Suprapubic skin (tissue), 4 donors: ENCODE data around the gene ACER3.

Experiments
- CTCF ChIP-seq, 2 donors: fragments of 200-600 bp in 1 of 2; fragments of 450-650 bp in 1 of 2; sonication (generic) in 1 of 2; IDR thresholded peaks; one replicate each; pipeline ENCODE4 v1.5.1; 2016 to 2019; ENCODE audit warnings: antibody characterized with exemption in 2 of 2, mild to moderate bottlenecking in 1 of 2, moderate library complexity in 1 of 2
- EP300 ChIP-seq: sonication (generic); formaldehyde crosslinking; IDR thresholded peaks from one replicate; pipeline ENCODE4 v1.6.1; 2017; ENCODE audit warnings: antibody characterized with exemption
- POLR2A ChIP-seq, 2 donors: fragments of 450-650 bp; IDR thresholded peaks; one replicate each; pipeline ENCODE4 v1.6.1; 2017; ENCODE audit warnings: antibody characterized with exemption in 2 of 2, mild to moderate bottlenecking in 2 of 2, moderate library complexity in 2 of 2
- POLR2AphosphoS5 ChIP-seq, 3 donors: sonication (generic); formaldehyde crosslinking; IDR thresholded peaks; one replicate each; pipeline ENCODE4 v1.6.1; 2017; ENCODE audit warnings: antibody characterized with exemption in 3 of 3

GRCh38 chr11:77054084-77054483 lies 193.4 kb downstream of the ACER3 start:
- TF ChIP-seq POLR2A (IDR thresholded peaks at IDR 0.05): no peak
- no peak for TF ChIP-seq CTCF (IDR thresholded peaks at IDR 0.05)
- TF ChIP-seq POLR2AphosphoS5 (IDR thresholded peaks at IDR 0.05): no peak
- no peak for TF ChIP-seq EP300
